Right ventricle myocardium inferior (tissue), 1 donor: Measurements from ENCODE around the gene GPER1. TPM values are rescaled to one million over a fixed set of nuclear protein-coding genes. Genes with fewer than 3 reads are reported as not detected.
"Not testable (repeated sequence)": the region's sequence is repeated elsewhere in the genome, so short reads cannot be mapped to it uniquely, and the experiment has no call there.

Experiments used
- ATAC-seq: fragments of 200-7000 bp; cut with Tn5 transposase; one replicate; pipeline ENCODE4 v1.9.1; 2020; ENCODE audit warnings: mild to moderate bottlenecking, moderate library complexity
- DNase-seq: peaks from one replicate; pipeline ENCODE4 v3.0.0; 2021; ENCODE audit errors: missing footprints
- intact Hi-C: fragments of 100-400 bp; cut with DNase I; formaldehyde crosslinking; loops from one replicate; pipeline ENCODE4 v1.11.0; 2022
- long read RNA-seq: library from polyadenylated mRNA; unstranded; transcript quantifications from one replicate; pipeline ENCODE4 v2.0.0, GENCODE V29; 2021
- total RNA-seq: library from RNA; stranded (reverse); fragmentation: NEBNext Ultra II Directional; extraction: Animal tissue kit (Norgen Biotek cat#: 25700); gene quantifications from one replicate; pipeline ENCODE4 v1.2.1, GENCODE V29; 2021
- donor health status: DM: no; HTN: yes; CAD: no; lungs with severe emphysema.

Gene GPER1
- total RNA-seq: 3.6 TPM
- long read RNA-seq, partial matches to known transcripts: 0 of 6 reads
- long read RNA-seq, other reads (novel, unspliced or antisense): 1 of 6 reads

GRCh38 chr7:1087952-1088920 is at the start of gene GPER1:
Gene GPER1, plus strand, starts transcription at chr7:1088113. Its CDS starts 3,616 bp downstream, at chr7:1091729.
- ATAC-seq (peak; percentile 74), DNase-seq (peak; percentile 81)
- intact Hi-C loops: no loop called here

GRCh38 chr7:1040233-1040632 is 47.7 kb upstream of the GPER1 start:
- DNase-seq, intact Hi-C loops, ATAC-seq: not testable (repeated sequence)

GRCh38 chr7:1040790-1041189 is 47.1 kb upstream of the GPER1 start:
- DNase-seq (peak; percentile 59), ATAC-seq (no peak)
- intact Hi-C loops: no loop called here

- intact Hi-C loops: no loop called here
- peak; percentile 65 for DNase-seq
Observed at GRCh38 chr7:1041551-1042491, 46.1 kb upstream of the GPER1 start.

GRCh38 chr7:1042492-1042833 is 45.5 kb upstream of the GPER1 start:
- DNase-seq (peak; percentile 56), ATAC-seq (peak; percentile 11)
- intact Hi-C loops: no loop called here

More at GRCh38 chr7:1041551-1042491, 46.1 kb upstream of the GPER1 start:
- no peak for ATAC-seq

GRCh38 chr7:1043552-1044188 is 44.2 kb upstream of the GPER1 start:
- intact Hi-C loops: loop anchor here (2.0 kb wide), 2 partner anchors 15 to 17 kb away; no protein-coding TSS in a partner anchor
- ATAC-seq: no peak
- DNase-seq: peak; percentile 65

- ATAC-seq (peak; percentile 97), DNase-seq (peak; percentile 99)
- intact Hi-C loops: loop anchor here (2.0 kb wide), 2 partner anchors 16 kb away; no protein-coding TSS in a partner anchor
Observed at GRCh38 chr7:1044189-1045068, 43.5 kb upstream of the GPER1 start, which contains the start of gene GPR146. Gene GPR146, plus strand, starts transcription at chr7:1044546. Its CDS starts 12,970 bp downstream, at chr7:1057516.

- DNase-seq: peak; percentile 37
- intact Hi-C loops: loop anchor here (2.0 kb wide), 2 partner anchors 15 to 17 kb away; no protein-coding TSS in a partner anchor
- no peak for ATAC-seq
Observed at GRCh38 chr7:1045069-1046063, 42.5 kb upstream of the GPER1 start.

GRCh38 chr7:1046722-1047679 is 40.9 kb upstream of the GPER1 start:
- intact Hi-C loops: no loop called here
- DNase-seq (no peak), ATAC-seq (no peak)

- intact Hi-C loops: no loop called here
- ATAC-seq (no peak), DNase-seq (peak; percentile 39)
Observed at GRCh38 chr7:1049006-1049741, 38.7 kb upstream of the GPER1 start.

- DNase-seq: peak; percentile 37
- intact Hi-C loops: loop anchor here (10.0 kb wide), 1 partner anchor 405 kb away; the partner anchor contains the start of gene MICALL2
- no peak for ATAC-seq
Observed at GRCh38 chr7:1049801-1050200, 38.1 kb upstream of the GPER1 start.

- no peak for ATAC-seq
- peak; percentile 34 for DNase-seq
- intact Hi-C loops: loop anchor here (10.0 kb wide), 1 partner anchor 404 kb away; the partner anchor contains the start of gene MICALL2
Observed at GRCh38 chr7:1050254-1050906, 37.5 kb upstream of the GPER1 start.

- peak; percentile 23 for ATAC-seq
- DNase-seq: peak; percentile 76
- intact Hi-C loops: loop anchor here (10.0 kb wide), 1 partner anchor 404 kb away; the partner anchor contains the start of gene MICALL2
Observed at GRCh38 chr7:1050956-1051690, 36.8 kb upstream of the GPER1 start.
